Pancreas (tissue), 10 donors: ENCODE results near the gene NELFCD. TPM values are rescaled to one million over a fixed set of nuclear protein-coding genes. Genes with fewer than 3 reads are reported as not detected.

Source experiments
- ATAC-seq, 4 donors: fragments of 200-7000 bp; cut with Tn5 transposase; one replicate each; pipeline versions ENCODE4 v1.8.0 to v1.9.1; 2020; ENCODE audit warnings: mild to moderate bottlenecking in 4 of 4, moderate library complexity in 4 of 4
- DNase-seq, 6 donors: peaks; one replicate each; pipeline ENCODE4 v3.0.0-alpha.2; 2020
- FAIRE-seq: peaks from 2 replicates; lab custom pipeline; 2012; peaks lifted over from hg19 to GRCh38; lab: Jason Lieb, UNC
- H3K27ac ChIP-seq, 4 donors: fragments of 200-600 bp; sonication (generic); 1 replicate in 3 of 4; 2 replicates in 1 of 4; pipeline versions ENCODE4 v1.5.0 to v1.8.0; 2020
- H3K27me3 ChIP-seq, 4 donors: fragments of 200-600 bp; one replicate each; pipeline ENCODE4 v1.8.0; 2021
- H3K36me3 ChIP-seq, 3 donors: fragments of 200-600 bp; sonication (generic) in 1 of 3; one replicate each; pipeline versions ENCODE4 v1.5.0 to v1.8.0; 2020 to 2021
- H3K4me1 ChIP-seq, 3 donors: fragments of 200-600 bp; one replicate each; pipeline ENCODE4 v1.8.0; 2021
- H3K4me3 ChIP-seq, 4 donors: fragments of 200-600 bp; sonication (generic) in 2 of 4; one replicate each; pipeline versions ENCODE4 v1.5.0 to v1.8.0; 2020 to 2021
- H3K9me3 ChIP-seq, 4 donors: fragments of 200-600 bp; one replicate each; pipeline ENCODE4 v1.8.0; 2021
- CTCF ChIP-seq, 4 donors: fragments of 200-600 bp; sonication (generic) in 3 of 4; IDR thresholded peaks; one replicate each; pipeline versions ENCODE4 v1.5.0 to v1.8.0; 2021; ENCODE audit warnings: antibody characterized with exemption in 4 of 4
- WGBS, 2 donors: extraction: QIAGEN DNeasy Blood & Tissue Kit; methylation state at CpG; one replicate each; pipeline ENCODE4 v1.1.7; 2013; 5-methylcytosine and 5-hydroxymethylcytosine counted together
- intact Hi-C, 3 donors: fragments of 100-400 bp; cut with DNase I; formaldehyde crosslinking; loops; one replicate each; pipeline versions ENCODE4 v1.11.1 to v1.14.2; 2022
- polyA plus RNA-seq, 2 donors: library from polyadenylated mRNA; stranded (reverse); fragments of 200-250 nt; gene quantifications; one replicate each; pipeline ENCODE4 v1.2.3, GENCODE V29; 2013
- total RNA-seq, 6 donors: library from RNA; stranded (reverse); fragmentation: NEBNext Ultra II Directional in 4 of 6; extraction: Animal tissue kit (Norgen Biotek cat#: 25700) in 4 of 6; gene quantifications; one replicate each; pipeline versions ENCODE4 v1.2.1 to v1.2.4, GENCODE V29; 2021 to 2023
- donor health status: healthy with polysubstance abuse.
- donor health status: DM: no; HTN: no; CAD: no; lungs with moderate emphysema.
- donor health status: DM: no; HTN: no; CAD: no.
- donor health status: control.
- donor health status: control.
- donor health status: Bipolar disorder and iron deficiency.
- donor health status: DM: yes; HTN: yes; CAD: no.
- donor health status: DM: no; HTN: no; CAD: no.
- donor health status: DM: no; HTN: no; CAD: no.
- donor health status: DM: yes; HTN: yes; CAD: no.

Gene NELFCD
- total and polyA plus RNA-seq, 8 donors = 17.3 to 66.4 (median 29.4) TPM

DNA sequence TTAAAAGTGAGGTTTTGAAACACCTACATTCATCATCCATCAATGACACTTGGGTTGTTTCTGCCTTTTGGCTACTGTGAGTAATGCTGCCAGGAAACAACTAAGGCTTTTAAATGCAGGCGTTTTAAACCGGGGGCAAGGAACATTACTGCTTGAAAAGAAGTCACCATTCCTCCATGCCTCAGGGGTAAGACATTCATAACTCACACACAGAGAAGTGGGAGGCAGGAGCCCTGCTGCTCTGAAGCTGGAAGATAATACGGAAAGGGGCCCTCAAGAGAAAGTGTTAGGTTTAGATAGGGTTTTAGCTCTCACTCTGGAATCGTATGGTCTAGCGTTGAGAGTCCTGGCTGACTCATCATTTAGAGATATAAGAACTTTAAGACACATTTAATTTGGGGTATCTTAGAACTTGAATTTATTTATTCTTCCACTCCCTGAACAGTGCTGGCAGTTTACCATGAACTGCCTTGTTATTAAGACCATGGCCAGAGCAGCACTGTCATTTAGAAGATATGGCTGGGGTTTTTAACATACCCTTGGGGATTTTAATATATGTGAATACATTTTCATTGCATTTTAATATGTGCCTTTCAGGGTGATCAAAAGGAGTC, 40.0 kb downstream of the NELFCD start:
- TF ChIP-seq CTCF (IDR thresholded peaks at IDR 0.05) = no peak
- intact Hi-C loops = no loop called here
- DNase-seq = no peak
- H3K4me1 ChIP-seq = no peaks in the 10 kb centered on the region
- no peaks in the 10 kb centered on the region for H3K9me3 ChIP-seq
- H3K27me3 ChIP-seq = no peaks in the 10 kb centered on the region
- H3K4me3 ChIP-seq = no peak overlapping the region
- WGBS, 2 donors = 82% methylated on average over 5 of the region's 5 CpGs
- no peak for ATAC-seq
- H3K27ac ChIP-seq = no peak overlapping the region
- FAIRE-seq = no peak
- no peaks in the 10 kb centered on the region for H3K36me3 ChIP-seq

GRCh38 chr20:59022754-59023153, 41.7 kb downstream of the NELFCD start:
- no peak for TF ChIP-seq CTCF (IDR thresholded peaks at IDR 0.05)
- Histone ChIP-seq H3K36me3 (no peaks in the 10 kb centered on the region), H3K27ac (no peak overlapping the region), H3K4me3 (no peak overlapping the region), H3K9me3 (no peaks in the 10 kb centered on the region), H3K4me1 (no peaks in the 10 kb centered on the region), H3K27me3 (no peaks in the 10 kb centered on the region)
- no peak for FAIRE-seq
- no peak for DNase-seq
- WGBS, 2 donors = 95 to 96% methylated on average over 15 of the region's 15 CpGs
- intact Hi-C loops = no loop called here
- ATAC-seq = no peak

- Histone ChIP-seq H3K27ac (no peak overlapping the region), H3K36me3 (no peaks in the 10 kb centered on the region), H3K27me3 (no peaks in the 10 kb centered on the region), H3K4me1 (peaks cover 0 to 4% (median 3%) of the 10 kb centered on the region in 3 donors), H3K4me3 (no peak overlapping the region), H3K9me3 (no peaks in the 10 kb centered on the region)
- FAIRE-seq (no peak), DNase-seq (no peak), ATAC-seq (no peak)
- WGBS, 2 donors = 92 to 96% methylated on average over 13 of the region's 13 CpGs
- TF ChIP-seq CTCF (IDR thresholded peaks at IDR 0.05) = no peak
- intact Hi-C loops = no loop called here
Measured at GRCh38 chr20:59023616-59024015, 42.6 kb downstream of the NELFCD start.

DNA sequence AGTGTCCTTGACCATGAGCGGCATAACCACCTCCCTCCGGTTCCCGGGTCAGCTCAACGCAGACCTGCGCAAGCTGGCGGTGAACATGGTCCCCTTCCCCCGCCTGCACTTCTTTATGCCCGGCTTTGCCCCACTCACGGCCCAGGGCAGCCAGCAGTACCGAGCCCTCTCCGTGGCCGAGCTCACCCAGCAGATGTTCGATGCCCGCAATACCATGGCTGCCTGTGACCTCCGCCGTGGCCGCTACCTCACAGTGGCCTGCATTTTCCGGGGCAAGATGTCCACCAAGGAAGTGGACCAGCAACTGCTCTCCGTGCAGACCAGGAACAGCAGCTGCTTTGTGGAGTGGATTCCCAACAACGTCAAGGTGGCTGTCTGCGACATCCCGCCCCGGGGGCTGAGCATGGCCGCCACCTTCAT, 43.1 kb downstream of the NELFCD start:
- no peak for ATAC-seq
- no peak for FAIRE-seq
- H3K27ac ChIP-seq = no peak overlapping the region
- H3K4me3 ChIP-seq = no peak overlapping the region
- 94 to 95% methylated on average over 24 of the region's 24 CpGs for WGBS, 2 donors
- peak in 1 of 6 donors; percentile 66 for DNase-seq
- peaks cover 3 to 8% (median 4%) of the 10 kb centered on the region in 3 donors for H3K4me1 ChIP-seq
- no peaks in the 10 kb centered on the region for H3K9me3 ChIP-seq
- no peaks in the 10 kb centered on the region for H3K27me3 ChIP-seq
- H3K36me3 ChIP-seq = no peaks in the 10 kb centered on the region
- TF ChIP-seq CTCF (IDR thresholded peaks at IDR 0.05) = no peak
- intact Hi-C loops = no loop called here

DNA sequence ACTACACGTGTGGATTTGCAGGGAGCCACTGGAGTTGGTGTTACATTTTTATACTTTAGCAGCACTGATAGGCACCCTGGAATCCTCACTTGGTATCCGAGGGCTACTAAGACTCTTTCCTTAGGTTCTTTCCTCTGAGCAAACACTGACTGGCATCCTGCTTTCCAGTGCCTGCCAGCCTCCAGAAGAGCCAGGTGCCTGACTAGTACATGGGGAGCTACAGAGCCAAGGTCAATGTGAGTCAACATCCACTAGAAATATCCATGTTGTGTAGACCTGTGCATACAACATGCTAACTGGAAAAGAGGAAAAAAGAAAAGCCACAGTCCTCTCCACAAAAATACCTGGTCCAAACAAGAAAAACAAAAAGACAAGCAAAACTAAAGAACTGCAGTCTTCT, 44.0 kb downstream of the NELFCD start:
- FAIRE-seq (no peak), ATAC-seq (peak; percentile 20 to 83 (median 69)), DNase-seq (no peak)
- Histone ChIP-seq H3K4me3 (no peak overlapping the region), H3K36me3 (no peaks in the 10 kb centered on the region), H3K27me3 (no peaks in the 10 kb centered on the region), H3K9me3 (no peaks in the 10 kb centered on the region), H3K4me1 (peaks cover 4 to 18% (median 5%) of the 10 kb centered on the region in 3 donors), H3K27ac (no peak overlapping the region)
- TF ChIP-seq CTCF (IDR thresholded peaks at IDR 0.05) = no peak
- intact Hi-C loops = no loop called here
- 40 to 46% methylated on average over 2 of the region's 2 CpGs for WGBS, 2 donors
